Mesothelial cell of epicardium (in vitro differentiated cells): ENCODE measurements around the gene ENG. TPM values are rescaled to one million over a fixed set of nuclear protein-coding genes. Genes with fewer than 3 reads are reported as not detected.

Source experiments
- DNase-seq, 2 experiments: peaks; one replicate each; pipeline ENCODE4 v3.0.0; 2021; ENCODE audit warnings: low spot score in 2 of 2; ENCODE audit not compliant: unreplicated experiment in 2 of 2
- H3K27ac Mint-ChIP-seq: 2 replicates; pipeline ENCODE4 v1.8.0; 2021; ENCODE audit warnings: mixed read lengths
- H3K27me3 Mint-ChIP-seq: 2 replicates; pipeline ENCODE4 v1.8.0; 2021; ENCODE audit warnings: low read depth, mixed read lengths
- H3K36me3 Mint-ChIP-seq: 2 replicates; pipeline ENCODE4 v1.8.0; 2021; ENCODE audit warnings: mixed read lengths
- H3K4me1 Mint-ChIP-seq: 2 replicates; pipeline ENCODE4 v1.8.0; 2021; ENCODE audit warnings: mixed read lengths
- H3K4me3 Mint-ChIP-seq: 2 replicates; pipeline ENCODE4 v1.8.0; 2021; ENCODE audit warnings: mild to moderate bottlenecking, moderate library complexity, mixed read lengths
- H3K9me3 Mint-ChIP-seq: 2 replicates; pipeline ENCODE4 v1.8.0; 2021; ENCODE audit warnings: mixed read lengths
- total RNA-seq: library from RNA; stranded (reverse); gene quantifications from 3 replicates; pipeline ENCODE4 v1.2.1, GENCODE V29; 2021
- TF ChIP-seq, protein P1 (sequence below): fragments of 200-600 bp; sonication (generic); IDR thresholded peaks from one replicate; pipeline ENCODE4 v1.5.0; 2021; ENCODE audit warnings: antibody characterized with exemption; ENCODE audit not compliant: unreplicated experiment

ENG gene
- total RNA-seq, 1 donor from 2014 or later, result 8.5 TPM

DNA sequence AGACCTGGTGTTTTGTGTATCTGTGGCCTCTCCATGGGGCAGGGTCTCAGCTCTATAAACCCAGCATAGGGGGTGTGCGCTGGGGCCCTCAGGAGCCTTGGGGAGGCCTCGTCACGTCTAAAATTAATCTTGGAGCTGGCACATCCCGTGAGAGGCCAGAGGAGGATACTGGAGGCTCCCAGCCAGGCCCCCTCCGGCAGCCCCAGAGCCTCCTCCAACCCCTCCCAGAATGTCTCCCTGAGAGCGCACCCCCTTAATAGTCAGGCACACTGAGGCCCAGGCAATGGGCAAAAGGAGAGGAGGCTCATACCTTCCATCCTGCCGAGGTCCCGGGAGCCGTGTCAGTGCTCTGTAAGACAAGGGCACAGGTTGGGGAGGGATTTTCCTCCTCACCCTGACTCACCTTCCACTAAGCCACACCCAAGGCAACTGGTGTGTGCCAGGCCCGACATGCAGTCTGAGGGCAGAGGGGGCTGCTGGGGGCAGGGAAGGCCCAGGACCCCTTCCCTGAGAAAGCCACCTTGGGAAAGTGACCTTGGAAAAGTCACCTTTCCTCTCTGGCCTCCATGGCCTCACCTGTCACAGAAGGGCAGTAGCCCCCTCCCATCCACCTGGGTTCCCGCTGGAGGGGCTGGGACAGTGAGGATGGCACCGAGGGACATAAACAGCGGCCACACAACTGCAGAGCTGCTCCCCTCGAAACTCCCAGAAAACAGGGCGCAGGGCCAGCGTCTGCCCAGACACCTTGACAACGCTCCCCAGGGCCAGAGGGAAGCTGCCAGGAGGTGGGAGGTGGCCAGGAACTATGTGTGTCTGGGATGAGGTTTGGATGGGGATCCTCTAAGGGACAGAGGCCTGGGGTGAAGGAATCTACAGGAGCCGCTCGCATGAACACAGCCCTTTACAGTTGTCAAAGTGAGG, 20.1 kb upstream of the ENG start:
- no peak overlapping the region for H3K27ac Mint-ChIP-seq
- TF ChIP-seq, protein P1, sequence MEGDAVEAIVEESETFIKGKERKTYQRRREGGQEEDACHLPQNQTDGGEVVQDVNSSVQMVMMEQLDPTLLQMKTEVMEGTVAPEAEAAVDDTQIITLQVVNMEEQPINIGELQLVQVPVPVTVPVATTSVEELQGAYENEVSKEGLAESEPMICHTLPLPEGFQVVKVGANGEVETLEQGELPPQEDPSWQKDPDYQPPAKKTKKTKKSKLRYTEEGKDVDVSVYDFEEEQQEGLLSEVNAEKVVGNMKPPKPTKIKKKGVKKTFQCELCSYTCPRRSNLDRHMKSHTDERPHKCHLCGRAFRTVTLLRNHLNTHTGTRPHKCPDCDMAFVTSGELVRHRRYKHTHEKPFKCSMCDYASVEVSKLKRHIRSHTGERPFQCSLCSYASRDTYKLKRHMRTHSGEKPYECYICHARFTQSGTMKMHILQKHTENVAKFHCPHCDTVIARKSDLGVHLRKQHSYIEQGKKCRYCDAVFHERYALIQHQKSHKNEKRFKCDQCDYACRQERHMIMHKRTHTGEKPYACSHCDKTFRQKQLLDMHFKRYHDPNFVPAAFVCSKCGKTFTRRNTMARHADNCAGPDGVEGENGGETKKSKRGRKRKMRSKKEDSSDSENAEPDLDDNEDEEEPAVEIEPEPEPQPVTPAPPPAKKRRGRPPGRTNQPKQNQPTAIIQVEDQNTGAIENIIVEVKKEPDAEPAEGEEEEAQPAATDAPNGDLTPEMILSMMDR, result no peak
- H3K36me3 Mint-ChIP-seq, result peaks cover 3% of the 10 kb centered on the region
- DNase-seq, result no peak
- no peaks in the 10 kb centered on the region for H3K27me3 Mint-ChIP-seq
- no peaks in the 10 kb centered on the region for H3K9me3 Mint-ChIP-seq
- no peak overlapping the region for H3K4me3 Mint-ChIP-seq
- peaks cover 19% of the 10 kb centered on the region for H3K4me1 Mint-ChIP-seq

DNA sequence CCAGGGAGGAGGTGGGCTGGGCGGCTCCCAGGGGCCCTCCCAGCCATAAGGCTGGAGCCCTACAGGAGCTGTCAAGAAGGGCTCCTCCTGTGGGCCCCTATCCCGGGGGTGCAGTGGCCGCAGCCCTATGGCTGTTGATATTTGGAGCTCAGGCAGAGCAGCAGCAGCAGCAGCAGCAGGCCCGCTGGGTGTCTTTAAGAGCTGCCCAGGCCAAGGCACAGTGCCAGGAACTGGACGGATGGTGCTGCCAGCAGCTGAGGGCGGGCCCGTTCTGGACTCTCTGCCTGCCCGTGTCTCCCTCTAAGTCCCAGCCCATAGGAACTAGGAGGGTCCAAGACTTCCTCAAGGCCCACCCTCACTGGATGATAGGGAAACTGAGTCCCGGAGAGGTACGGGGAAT, 19.4 kb upstream of the ENG start:
- DNase-seq, result no peak
- Mint-ChIP-seq H3K9me3 (no peaks in the 10 kb centered on the region), H3K27me3 (no peaks in the 10 kb centered on the region), H3K27ac (no peak overlapping the region), H3K4me3 (no peak overlapping the region), H3K4me1 (peaks cover 19% of the 10 kb centered on the region), H3K36me3 (peaks cover 3% of the 10 kb centered on the region)
- TF ChIP-seq, protein P1, result no peak

DNA sequence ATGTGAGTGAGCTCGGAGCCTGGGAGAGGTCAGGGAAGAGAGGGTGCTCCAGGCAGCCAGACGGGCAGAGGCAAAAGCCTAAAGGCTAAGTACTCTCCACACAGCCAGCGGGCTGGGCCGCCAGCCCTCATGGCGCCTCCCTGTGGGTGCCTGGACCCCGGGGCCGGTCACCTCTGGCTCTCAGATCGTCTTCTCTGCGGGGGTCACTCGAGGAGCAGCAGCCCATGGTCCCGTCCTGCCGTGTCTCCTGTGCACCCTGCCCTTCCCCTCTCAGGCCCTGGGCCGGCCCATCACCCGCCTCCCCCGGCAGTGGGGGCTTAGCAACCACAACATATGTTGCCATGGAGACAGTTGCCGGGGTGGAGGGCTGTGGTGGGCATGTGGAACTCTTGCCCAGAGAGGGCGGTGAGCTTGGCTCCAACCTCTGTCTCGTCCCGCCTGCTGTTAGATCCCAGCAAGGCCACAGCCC, 18.8 kb upstream of the ENG start:
- TF ChIP-seq, protein P1, result no peak
- H3K36me3 Mint-ChIP-seq, result peaks cover 3% of the 10 kb centered on the region
- H3K9me3 Mint-ChIP-seq, result no peaks in the 10 kb centered on the region
- H3K27me3 Mint-ChIP-seq, result no peaks in the 10 kb centered on the region
- H3K4me1 Mint-ChIP-seq, result peaks cover 16% of the 10 kb centered on the region
- no peak overlapping the region for H3K27ac Mint-ChIP-seq
- H3K4me3 Mint-ChIP-seq, result no peak overlapping the region
- DNase-seq, result no peak

DNA sequence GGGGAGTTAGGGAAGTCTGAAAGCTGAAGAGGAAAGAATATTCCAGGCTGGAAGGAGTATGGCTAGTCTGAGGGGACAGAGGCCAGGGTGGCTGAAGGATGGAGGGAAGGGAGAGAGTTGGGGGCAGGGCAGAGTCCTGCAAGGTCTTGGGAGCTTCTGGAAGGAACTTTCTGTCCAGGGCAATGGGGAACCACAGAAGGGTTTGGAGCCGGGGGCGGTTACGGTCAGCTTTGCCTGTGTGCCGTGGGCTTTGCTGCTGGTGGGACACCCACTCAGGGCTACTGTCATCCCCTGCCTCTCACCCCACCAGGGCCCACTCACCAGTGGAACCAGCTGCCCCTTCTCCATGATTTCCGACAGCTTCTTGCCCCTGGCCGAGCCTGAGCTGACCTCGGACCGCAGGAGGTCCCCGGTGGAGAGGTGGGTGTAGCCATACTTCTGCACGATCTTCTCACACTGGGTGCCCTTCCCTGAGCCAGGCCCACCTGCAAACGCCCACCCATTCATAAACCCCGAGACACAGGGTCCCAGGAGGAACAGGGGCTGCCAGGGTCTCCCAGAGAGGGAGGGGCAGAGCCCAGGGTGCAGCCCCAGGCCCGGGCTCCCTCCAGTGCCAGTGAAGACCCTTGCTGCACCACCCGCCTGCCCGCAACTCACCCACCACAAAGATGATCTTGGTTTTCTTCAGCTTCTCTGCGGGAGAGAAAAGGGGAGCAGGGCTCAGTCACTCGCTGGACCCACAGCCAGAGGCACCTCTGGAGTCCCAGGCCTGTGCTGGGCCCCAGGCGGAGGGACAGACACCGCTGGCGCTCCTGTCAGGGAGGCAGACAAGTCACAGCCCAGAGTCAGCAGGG, 18.1 kb upstream of the ENG start:
- Mint-ChIP-seq H3K27me3 (no peaks in the 10 kb centered on the region), H3K9me3 (no peaks in the 10 kb centered on the region), H3K27ac (no peak overlapping the region), H3K36me3 (peaks cover 3% of the 10 kb centered on the region), H3K4me3 (no peak overlapping the region), H3K4me1 (peaks cover 11% of the 10 kb centered on the region)
- TF ChIP-seq, protein P1, result no peak
- no peak for DNase-seq

DNA sequence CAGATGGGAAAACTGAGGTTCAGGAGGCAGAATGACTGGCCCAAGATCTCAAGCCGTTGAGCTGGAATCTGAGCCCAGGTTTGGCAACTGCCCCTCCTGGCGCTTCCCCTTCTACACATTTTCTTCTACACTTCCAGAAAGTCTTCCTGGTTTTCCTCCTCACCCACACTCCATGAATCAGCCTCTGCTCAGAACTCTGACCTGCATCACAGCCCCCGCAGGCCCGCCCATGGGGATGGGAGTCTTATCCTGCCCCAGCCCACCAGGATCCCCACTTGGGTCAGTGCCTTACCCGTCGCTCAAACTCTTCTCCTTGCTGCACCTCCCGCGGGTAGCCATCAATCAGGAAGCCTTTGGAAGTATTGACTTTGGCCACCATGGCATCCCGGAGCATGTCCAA, 17.1 kb upstream of the ENG start:
- TF ChIP-seq, protein P1, result no peak
- Mint-ChIP-seq H3K27ac (no peak overlapping the region), H3K4me1 (peaks cover 11% of the 10 kb centered on the region), H3K4me3 (no peak overlapping the region), H3K36me3 (peaks cover 3% of the 10 kb centered on the region), H3K27me3 (no peaks in the 10 kb centered on the region), H3K9me3 (no peaks in the 10 kb centered on the region)
- no peak for DNase-seq
